Stimulated activated CD4-positive, alpha-beta T cell treated with anti-CD3 and anti-CD28 coated beads, Interleukin-4, amount 100 ng/mL, for 1 hour (primary cell): ENCODE measurements around the gene INTS11.

ENCODE experiments used
- DNase-seq: peaks from one replicate; pipeline ENCODE4 v3.0.0-alpha.2; 2020

The INTS11 gene

GRCh38 chr1:1312450-1313314, 11.8 kb downstream of the INTS11 start:
- DNase-seq = no peak

- no peak for DNase-seq
Measured at GRCh38 chr1:1311107-1312104, 13.1 kb downstream of the INTS11 start.

DNA sequence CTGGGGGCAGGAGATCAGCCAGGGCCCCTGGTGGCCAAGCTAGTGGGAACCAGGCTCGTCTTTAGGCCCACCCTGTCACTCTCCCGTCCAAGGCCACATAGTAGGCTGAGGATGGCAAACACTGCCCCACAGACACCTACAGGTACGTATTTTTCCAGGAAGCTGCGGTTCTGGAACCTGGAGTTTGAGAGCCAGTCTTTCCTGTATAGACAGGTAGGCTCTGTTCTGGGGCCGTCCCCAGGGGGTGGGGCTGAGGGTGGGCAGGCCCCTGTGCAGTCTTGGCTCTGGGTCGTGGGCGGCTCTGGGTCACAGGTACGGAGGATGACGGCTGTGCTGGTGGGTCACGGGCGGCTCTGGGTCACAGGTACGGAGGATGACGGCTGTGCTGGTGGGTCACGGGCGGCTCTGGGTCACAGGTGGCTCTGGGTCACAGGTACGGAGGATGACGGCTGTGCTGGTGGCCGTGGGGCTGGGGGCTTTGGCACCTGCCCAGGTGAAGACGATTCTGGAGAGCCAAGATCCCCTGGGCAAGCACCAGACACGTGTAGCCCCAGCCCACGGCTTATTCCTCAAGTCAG, 13.9 kb downstream of the INTS11 start:
- DNase-seq = no peak

GRCh38 chr1:1310109-1310385, 14.4 kb downstream of the INTS11 start:
- DNase-seq = no peak

DNA sequence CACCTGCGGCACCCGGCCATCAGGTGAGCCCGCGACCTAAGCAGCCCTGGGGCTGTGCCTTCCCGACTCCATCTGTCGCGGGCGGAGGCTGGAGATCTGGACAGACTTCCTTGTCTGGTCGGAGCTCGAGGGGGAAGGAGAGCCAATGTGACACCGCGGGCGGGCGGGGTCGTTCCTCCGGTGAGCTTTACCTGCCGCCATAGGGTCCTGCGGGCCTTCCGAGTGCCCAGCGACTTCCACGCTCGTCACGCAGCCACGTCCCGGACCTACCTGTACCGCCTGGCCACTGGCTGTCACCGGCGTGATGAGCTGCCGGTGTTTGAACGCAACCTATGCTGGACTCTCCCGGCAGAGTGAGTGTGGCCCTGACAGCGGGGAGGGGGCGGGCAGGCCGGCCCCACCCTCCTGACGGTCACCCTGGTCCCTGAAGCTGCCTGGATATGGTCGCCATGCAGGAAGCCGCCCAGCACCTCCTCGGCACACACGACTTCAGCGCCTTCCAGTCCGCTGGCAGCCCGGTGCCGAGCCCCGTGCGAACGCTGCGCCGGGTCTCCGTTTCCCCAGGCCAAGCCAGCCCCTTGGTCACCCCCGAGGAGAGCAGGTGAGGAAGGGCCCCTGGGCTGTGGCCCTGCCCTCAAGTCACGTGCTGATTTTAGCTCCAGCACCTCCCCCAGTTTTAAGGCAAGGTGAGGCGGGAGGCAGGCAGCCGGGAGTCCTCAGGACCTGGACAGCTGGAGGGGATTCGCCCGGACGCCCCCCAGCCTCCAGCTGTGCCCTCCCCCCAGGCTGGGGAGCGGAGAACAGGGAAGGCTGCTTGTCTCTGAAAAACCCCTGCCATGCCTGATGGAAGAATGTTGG, 15.0 kb downstream of the INTS11 start:
- DNase-seq = peak; percentile 32

DNA sequence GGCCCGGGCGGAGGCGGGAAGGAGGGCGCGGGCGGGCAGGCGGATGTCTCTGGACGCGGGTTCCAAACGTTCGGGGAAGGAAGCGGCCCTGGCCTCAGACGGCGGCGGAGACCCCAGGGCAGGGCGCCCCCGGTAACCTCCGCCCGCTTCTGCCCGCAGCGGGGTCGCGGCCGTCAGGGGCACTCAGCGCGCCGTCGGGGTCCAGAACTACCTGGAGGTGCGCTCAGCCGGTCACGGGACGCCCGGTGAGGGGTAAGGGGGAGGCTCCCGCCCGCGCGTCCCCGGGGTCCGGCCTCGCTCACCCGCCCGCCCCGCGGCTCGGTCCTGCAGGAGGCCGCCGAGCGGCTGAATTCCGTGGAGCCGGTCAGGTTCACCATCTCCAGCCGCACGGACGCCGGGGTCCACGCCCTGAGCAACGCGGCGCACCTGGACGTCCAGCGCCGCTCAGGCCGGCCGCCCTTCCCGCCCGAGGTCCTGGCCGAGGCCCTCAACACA, 15.7 kb downstream of the INTS11 start:
- no peak for DNase-seq

- DNase-seq = peak; percentile 88
Measured at GRCh38 chr1:1307923-1308755, 16.3 kb downstream of the INTS11 start, which contains the start of the genes ACAP3 and PUSL1. Gene ACAP3, minus strand, starts transcription at chr1:1307930. Its CDS starts 115 bp downstream, at chr1:1307815. Gene PUSL1, plus strand, starts transcription at chr1:1308597. Its CDS starts 47 bp downstream, at chr1:1308644.

DNA sequence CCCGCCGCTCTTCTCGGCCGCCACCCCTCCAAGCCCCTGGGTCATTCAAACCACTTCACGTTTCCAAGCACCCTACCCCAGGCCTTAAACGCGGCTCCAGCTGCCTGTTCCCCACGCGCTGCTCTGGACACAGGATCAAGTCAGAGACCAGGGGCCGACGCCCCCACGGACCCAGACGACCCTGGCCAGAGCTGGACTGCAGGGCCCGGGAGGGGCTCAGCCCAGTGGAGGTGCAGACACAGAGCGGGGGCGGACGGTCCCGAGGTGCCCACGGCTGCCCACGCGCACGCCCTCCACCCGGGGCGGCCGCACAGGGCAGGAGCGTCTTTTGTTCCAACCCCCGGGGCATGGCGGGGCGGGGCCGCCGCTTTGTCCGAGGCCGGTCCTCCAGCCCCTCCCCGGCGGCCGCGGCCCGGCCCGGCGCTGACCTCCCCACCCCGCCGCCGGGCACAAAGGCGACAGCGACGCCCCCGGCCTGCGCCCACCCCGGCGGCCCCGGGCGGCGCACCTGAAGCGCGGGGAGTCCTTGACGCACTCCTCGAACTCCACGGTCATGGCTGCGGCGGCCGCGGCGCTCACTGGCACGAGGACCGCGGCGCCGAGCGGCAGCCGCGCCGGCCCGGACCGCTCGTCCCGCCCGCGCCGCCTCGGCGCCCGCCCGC, 17.1 kb downstream of the INTS11 start:
- no peak for DNase-seq

DNA sequence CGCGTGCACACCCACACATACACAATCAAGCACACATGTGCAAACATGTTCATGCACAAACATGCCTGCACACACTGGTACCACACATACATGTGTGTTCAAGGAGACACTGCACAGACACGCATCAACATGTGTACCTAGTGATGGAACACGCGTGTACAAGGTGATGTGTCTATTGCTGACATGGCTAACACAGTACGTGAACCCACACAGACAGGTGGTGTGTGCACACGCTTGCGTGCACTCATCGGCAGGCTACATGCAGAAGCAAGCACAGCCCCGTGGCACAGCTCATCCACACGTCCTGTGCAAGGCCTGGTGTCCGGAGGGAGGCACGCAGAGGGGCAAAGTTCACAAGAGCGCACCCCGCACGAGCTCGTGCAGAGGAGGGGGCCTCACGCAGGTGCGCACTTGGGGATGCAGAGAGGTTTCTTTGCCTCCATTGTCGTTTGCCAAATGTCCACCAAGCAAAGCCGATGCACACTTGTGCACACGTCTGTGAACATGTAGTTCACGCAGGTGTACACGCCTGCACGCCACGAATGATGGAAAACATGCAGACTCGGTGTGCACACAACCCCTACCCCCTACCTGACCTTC, 17.7 kb downstream of the INTS11 start:
- DNase-seq = no peak

GRCh38 chr1:1306070-1306660, 18.3 kb downstream of the INTS11 start:
- no peak for DNase-seq

GRCh38 chr1:1305300-1306069, 19.0 kb downstream of the INTS11 start:
- peak; percentile 70 for DNase-seq

GRCh38 chr1:1304331-1305299, 19.8 kb downstream of the INTS11 start:
- DNase-seq = no peak

DNA sequence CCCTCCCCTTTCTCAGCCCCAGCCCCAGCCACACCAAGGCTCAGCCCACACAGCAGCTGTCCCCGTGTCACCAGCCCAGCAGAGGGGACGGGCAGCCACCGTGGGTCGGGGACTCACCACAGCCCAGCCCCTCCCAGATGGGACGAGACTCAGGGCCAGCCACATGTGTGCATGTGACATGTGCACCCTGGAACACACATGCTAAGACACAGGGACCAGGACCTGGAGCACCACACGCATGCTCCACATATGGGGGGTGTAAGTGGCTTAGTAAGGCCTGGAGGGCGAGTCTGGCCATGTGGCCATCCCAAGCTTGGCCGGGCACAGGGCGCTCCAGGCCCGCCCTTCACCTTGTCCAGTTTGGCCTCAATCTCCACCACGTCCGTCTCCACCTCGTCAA, 20.7 kb downstream of the INTS11 start:
- DNase-seq = no peak

GRCh38 chr1:1302951-1303509, 21.4 kb downstream of the INTS11 start:
- DNase-seq = no peak

DNA sequence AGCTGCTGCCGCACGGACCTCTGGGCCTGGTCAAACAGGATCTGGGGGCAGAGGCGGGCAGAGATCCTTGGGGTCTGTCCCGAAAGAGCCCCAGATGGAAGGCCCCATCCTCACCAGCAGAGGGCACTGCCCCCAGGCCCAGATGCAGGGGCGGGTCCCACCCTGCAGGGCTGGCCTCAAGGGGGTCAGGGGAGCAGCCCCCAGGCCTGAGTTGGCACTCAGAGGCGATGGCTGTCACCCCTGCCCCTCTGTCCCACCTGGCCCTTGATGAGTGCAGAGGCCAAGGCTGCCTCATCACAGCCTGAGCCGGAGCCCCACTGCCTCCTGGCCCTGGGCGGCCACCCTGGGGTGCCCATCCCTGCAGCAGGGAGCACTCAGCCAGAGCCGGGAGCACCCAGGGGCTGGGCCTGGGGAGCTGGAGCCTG, 22.4 kb downstream of the INTS11 start:
- no peak for DNase-seq

DNA sequence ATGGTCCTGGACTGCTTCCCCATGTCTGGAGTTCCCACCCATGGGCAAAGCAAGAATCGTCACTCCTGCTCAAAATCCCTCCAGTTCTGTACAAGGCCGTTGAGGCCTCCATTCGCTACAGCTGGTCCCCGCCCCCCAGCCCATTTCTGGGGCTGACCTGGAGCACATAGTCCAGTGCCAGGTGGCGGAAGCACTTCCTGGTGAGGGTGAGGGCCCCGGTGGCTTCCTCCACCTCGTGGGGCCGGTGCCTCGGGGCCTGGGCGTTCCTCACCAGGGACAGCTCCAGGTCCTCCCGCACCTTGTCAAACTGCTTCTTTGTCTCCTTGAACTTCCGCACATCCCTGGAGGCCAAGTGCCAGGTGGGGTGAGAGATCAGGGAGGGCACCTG, 24.1 kb downstream of the INTS11 start:
- DNase-seq = no peak

- DNase-seq = no peak
Measured at GRCh38 chr1:1299686-1300351, 24.6 kb downstream of the INTS11 start.
